ENCODE measurements around the gene RFLNA. TPM values are rescaled to one million over a fixed set of nuclear protein-coding genes. Genes with fewer than 3 reads are reported as not detected.

The RFLNA gene
- polyA plus RNA-seq, 3 donors: 5.4 to 9.3 (median 8.8) TPM

DNA sequence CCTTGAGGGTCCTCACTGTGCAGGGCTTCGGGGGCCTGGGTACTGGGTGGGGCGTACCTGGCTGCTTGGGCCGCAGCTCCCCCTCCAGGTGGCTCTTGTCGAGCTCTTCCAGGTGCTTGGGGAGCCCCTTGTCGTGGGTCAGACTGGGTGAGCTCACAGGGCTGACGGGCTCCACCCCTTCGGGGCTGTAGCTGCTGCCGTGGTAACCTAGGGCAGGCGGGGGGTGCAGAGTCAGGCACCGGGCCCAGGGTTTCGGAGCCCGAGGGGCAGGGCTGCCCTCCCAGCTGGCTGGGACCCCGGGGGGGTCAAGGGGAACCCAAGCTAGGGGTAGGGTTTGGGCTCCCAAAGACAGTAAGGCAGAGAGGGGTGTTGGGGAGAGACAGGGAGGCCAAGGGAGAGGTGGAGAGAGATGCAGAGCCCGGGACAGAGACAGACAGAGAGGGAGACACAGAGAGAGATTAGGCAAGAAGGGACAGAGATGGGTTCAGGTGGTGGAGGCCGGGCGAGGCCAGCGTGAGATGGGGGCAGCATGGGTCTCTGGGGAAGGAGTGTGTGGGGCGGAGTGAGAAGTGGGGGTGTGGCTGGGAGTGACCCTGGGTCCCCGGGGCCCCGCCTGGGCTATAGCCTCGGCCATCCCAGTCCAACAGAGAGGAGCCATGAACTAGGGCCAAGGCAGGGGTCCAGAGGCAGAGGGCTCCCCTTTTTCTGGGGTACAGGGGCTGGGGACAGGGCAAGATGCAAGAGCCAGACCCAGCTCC is 40.7 kb downstream of the RFLNA start:
- DNase-seq: no peak

DNA sequence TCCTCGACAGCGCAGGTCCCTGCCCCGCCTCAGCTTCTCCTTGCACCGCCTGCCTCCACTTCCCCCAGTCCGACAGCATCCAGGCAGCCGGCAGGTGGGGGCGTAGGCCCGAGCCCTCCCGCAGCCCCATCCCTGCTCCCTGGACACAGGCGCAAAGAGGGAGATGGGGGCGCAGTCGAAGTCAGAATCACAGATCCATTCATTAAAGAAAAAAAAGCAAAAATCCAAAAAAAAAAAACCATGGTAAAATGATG is 41.2 kb downstream of the RFLNA start:
- no peak for DNase-seq

DNA sequence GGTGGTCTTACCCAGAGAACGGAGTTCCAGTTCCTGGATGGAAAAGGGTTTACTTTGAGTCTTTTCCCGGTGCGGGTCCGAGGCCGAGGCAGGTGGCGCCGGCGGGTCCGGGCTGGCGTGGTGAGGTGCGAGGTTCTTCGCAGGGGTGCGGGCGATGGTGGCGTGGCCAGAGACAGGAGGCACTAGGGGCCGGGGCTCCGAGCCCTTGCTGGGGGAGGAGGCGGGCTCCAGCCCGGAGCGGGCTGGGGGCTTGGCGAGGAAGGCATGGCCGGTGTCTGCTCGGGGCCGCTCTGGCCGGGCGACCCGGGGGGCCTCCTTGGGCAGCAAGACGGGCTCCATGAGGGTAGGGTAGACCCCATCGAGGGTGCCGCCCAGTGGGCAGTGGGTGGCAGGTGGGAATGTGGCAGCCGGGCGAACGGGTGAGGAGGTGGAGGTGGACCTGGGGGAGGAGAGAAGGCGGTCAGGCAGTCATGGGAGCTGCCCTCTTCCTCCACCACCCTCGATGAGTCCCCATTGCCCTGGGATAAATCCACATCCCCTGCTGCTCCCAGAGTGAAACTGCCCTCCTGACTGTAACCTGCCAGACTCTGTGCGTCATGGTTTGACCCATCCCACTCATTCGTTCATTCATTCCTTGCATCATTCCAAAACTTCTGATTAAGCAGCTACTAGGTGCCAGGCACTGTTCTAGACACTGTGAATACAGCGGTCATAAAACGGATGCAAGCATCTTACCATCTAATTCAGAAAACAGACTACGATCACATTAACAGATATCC is 42.0 kb downstream of the RFLNA start:
- no peak for DNase-seq

- no peak for DNase-seq
Measured at GRCh38 chr12:124337622-124338021, 42.7 kb downstream of the RFLNA start.

DNA sequence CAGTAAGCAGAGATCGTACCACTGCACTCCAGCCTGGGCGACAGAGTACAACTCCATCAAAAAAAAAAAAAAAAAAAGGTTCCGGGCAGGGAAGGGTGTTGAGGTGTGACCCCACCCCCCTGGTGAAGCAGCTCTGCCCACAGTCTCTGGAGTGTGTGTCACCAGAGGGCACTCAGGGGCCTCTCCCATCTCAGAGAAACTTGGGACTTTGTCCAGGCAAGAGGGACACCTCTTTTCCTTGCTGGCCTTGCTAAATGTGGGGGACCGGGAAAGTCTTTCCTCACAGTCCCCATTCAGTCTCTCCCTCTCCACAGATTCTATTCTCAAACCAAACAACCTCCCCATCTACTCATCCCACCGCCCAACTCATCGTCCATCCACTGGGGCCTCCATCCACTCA is 43.6 kb downstream of the RFLNA start:
- DNase-seq: no peak

- DNase-seq: no peak
Measured at GRCh38 chr12:124338876-124339603, 44.1 kb downstream of the RFLNA start.

DNA sequence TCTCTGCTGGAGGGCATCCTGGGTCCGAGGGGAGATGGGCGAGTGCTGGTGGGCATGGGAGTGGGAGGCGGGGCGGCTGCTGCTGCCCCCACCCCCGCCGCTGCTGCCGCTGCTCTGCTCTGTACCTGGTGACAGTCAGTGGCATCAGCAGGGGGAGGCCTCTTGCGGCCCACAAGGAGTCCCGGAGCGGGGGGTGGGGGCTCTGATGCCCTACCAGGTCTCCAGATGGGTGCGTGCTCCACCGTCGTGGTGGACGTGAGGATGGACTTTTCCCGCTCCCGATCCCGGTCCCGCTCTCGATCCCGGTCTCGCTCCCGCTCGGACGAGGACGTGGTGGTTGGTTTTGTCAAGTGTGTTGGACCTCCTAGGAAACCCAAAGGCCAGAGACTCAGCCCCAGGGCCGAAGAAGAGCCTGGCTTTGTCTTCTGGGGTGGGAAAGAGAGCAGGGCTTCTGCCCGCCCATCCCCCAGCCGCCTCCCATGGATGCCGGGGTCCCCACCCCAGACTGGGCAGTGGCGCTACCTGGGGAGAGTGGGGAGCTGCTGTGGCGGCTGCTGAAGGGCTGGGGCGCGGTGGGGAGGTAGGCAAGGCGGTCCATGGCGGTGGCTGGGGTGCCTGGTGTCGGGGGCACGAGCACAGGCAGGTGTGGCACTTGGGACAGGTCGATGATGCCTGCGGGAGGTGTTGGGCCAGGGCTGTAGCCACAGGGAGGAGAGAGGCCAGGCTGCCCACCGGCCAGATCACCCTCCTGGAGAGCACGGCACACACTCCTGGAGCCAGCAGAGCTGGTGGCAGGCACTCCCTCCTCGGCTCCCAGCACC is 45.4 kb downstream of the RFLNA start:
- DNase-seq: no peak

GRCh38 chr12:124341645-124342069 is 46.8 kb downstream of the RFLNA start:
- no peak for DNase-seq

DNA sequence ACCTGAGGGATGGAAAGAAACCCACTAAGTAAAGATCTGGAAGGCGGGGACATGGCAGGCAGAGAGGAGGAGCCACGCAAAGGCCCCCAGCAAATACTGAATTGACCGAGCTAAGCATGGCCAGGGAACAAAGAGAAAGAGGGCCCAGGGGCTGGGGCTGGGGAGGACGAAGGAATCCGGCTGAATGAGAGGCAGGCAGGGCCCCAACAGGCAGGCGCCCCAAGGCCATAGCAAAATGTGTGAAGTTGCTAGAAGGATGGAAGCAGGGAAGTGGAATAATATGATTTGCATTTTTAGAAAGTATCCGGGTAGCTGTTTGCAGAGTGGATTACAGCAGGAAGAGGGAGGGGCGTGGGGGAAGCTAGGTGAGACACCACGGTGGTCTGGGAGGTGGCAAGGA is 49.1 kb downstream of the RFLNA start:
- DNase-seq: no peak

GRCh38 chr12:124344526-124344925 is 49.6 kb downstream of the RFLNA start:
- no peak for DNase-seq

GRCh38 chr12:124345795-124346194 is 50.9 kb downstream of the RFLNA start:
- DNase-seq: no peak

- no peak for DNase-seq
Measured at GRCh38 chr12:124346425-124347168, 51.7 kb downstream of the RFLNA start.

DNA sequence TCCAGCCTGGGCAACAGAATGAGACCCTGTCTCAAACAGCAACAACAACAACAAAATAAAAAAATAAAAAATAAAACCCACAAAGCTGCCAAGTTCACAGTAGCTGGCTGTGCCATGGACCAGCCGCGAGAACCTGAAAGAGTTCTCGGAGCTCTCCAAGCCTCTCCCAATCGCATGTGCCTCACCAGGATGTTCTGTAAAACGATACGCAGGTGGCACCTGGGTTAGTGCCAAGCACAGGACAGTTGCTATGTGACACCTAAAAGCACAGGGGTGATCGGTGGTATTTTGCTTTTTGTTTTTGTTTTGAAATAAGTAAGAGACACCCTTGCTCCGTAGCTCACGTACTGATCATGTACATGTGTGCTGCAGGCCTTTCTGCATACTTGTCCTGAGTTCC is 52.4 kb downstream of the RFLNA start:
- no peak for DNase-seq

- DNase-seq: no peak
Measured at GRCh38 chr12:124347805-124348658, 53.1 kb downstream of the RFLNA start.

- DNase-seq: no peak
Measured at GRCh38 chr12:124348659-124349380, 53.9 kb downstream of the RFLNA start.

GRCh38 chr12:124350491-124350890 is 55.6 kb downstream of the RFLNA start:
- DNase-seq: no peak

DNA sequence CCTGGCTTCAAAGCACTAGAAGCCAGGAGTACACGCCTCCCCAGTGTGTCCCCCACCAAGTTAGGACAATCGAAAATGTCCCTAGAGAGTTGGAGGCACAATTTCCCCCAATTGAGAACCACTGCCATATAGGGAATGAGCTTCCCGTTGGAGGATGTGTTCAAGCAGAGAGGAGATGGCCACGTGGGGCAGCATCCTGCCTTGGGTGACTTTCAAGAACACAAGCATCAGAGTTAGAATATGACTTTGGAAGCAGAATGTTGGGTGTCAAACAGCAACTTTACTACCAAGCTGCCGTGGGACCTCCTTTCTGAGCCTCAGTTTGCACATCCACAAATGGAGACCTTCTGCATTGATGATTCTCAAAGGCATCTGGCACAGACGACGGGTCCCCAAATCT is 56.5 kb downstream of the RFLNA start:
- DNase-seq: no peak

GRCh38 chr12:124352257-124352656 is 57.4 kb downstream of the RFLNA start:
- DNase-seq: no peak

- DNase-seq: no peak
Measured at GRCh38 chr12:124352839-124353238, 57.9 kb downstream of the RFLNA start.

GRCh38 chr12:124354400-124354799 is 59.5 kb downstream of the RFLNA start:
- DNase-seq: no peak

Data from renal pelvis (tissue), 4 donors.